Embryonic facial prominence (tissue), 1 donor: ENCODE measurements around the gene LRRC2.
"Not testable (repeated sequence)": the region's sequence is repeated elsewhere in the genome, so short reads cannot be mapped to it uniquely, and the experiment has no call there.

Experiments
- DNase-seq: peaks from one replicate; pipeline ENCODE4 v3.0.0-alpha.2; 2016; ENCODE audit errors: extremely low spot score

The LRRC2 gene

GRCh38 chr3:46566040-46566641, at the start of gene LRRC2:
Gene LRRC2, minus strand, starts transcription at chr3:46566302. Its CDS starts 14,711 bp downstream, at chr3:46551591.
- no peak for DNase-seq

GRCh38 chr3:46615050-46615775, 49.1 kb upstream of the LRRC2 start:
- DNase-seq: no peak

- DNase-seq: no peak
These were observed 48.3 kb upstream of the LRRC2 start for GRCh38 chr3:46614431-46614830.

- DNase-seq: no peak
These were observed 47.4 kb upstream of the LRRC2 start for GRCh38 chr3:46613313-46614005.

- peak; percentile 65 for DNase-seq
These were observed 46.2 kb upstream of the LRRC2 start, which contains the start of gene FAM240A for GRCh38 chr3:46612324-46612723. Gene FAM240A, plus strand, starts transcription at chr3:46612525. Its CDS starts 159 bp downstream, at chr3:46612684.

- DNase-seq: no peak
These were observed 44.0 kb upstream of the LRRC2 start for GRCh38 chr3:46609944-46610722.

GRCh38 chr3:46609212-46609721, 43.2 kb upstream of the LRRC2 start:
- no peak for DNase-seq

- no peak for DNase-seq
These were observed 41.5 kb upstream of the LRRC2 start for GRCh38 chr3:46607603-46608028.

- DNase-seq: no peak
These were observed 38.0 kb upstream of the LRRC2 start for GRCh38 chr3:46604127-46604526.

- no peak for DNase-seq
These were observed 37.4 kb upstream of the LRRC2 start for GRCh38 chr3:46603446-46604046.

- DNase-seq: no peak
These were observed 33.5 kb upstream of the LRRC2 start for GRCh38 chr3:46599590-46599989.

- no peak for DNase-seq
These were observed 29.8 kb upstream of the LRRC2 start for GRCh38 chr3:46595819-46596314.

- DNase-seq: no peak
These were observed 28.6 kb upstream of the LRRC2 start for GRCh38 chr3:46594723-46595122.

- DNase-seq: no peak
These were observed 27.9 kb upstream of the LRRC2 start for GRCh38 chr3:46593979-46594378.

GRCh38 chr3:46593274-46593862, 27.3 kb upstream of the LRRC2 start:
- no peak for DNase-seq

- DNase-seq: not testable (repeated sequence)
These were observed 21.2 kb upstream of the LRRC2 start for GRCh38 chr3:46587268-46587667.

GRCh38 chr3:46586738-46587246, 20.7 kb upstream of the LRRC2 start:
- DNase-seq: no peak

- DNase-seq: no peak
These were observed 19.9 kb upstream of the LRRC2 start for GRCh38 chr3:46585799-46586693.
